Effector memory CD4-positive, alpha-beta T cell (primary cell): Measurements from ENCODE around the gene MT1A.

ENCODE experiments used
- DNase-seq, 3 donors: peaks; one replicate each; pipeline ENCODE4 v3.0.0-alpha.2; 2020
- H3K27ac ChIP-seq: 2 replicates; pipeline ENCODE4 v1.7.0; 2013; ENCODE audit warnings: mild to moderate bottlenecking, low read length, moderate library complexity; ENCODE audit not compliant: insufficient read depth, poor library complexity, severe bottlenecking
- H3K27me3 ChIP-seq: replicated peaks from 2 replicates; pipeline ENCODE4 v1.7.0; 2013; ENCODE audit warnings: mild to moderate bottlenecking, low read length; ENCODE audit not compliant: insufficient read depth, control insufficient read depth, poor library complexity, severe bottlenecking
- H3K36me3 ChIP-seq: 2 replicates; pipeline ENCODE4 v1.7.0; 2013; ENCODE audit warnings: mild to moderate bottlenecking, low read length, moderate library complexity; ENCODE audit not compliant: control insufficient read depth, insufficient read depth
- H3K4me1 ChIP-seq: 2 replicates; pipeline ENCODE4 v1.7.0; 2013; ENCODE audit warnings: low read length, mild to moderate bottlenecking; ENCODE audit not compliant: control insufficient read depth, insufficient read depth, poor library complexity, severe bottlenecking
- H3K4me3 ChIP-seq: 2 replicates; pipeline ENCODE4 v1.7.0; 2013; ENCODE audit warnings: low read length, low read depth, mild to moderate bottlenecking; ENCODE audit not compliant: insufficient read depth, poor library complexity, severe bottlenecking
- H3K9me3 ChIP-seq: 2 replicates; pipeline ENCODE4 v1.7.0; 2013; ENCODE audit warnings: mild to moderate bottlenecking, low read length, moderate library complexity; ENCODE audit not compliant: control insufficient read depth

The MT1A gene

DNA sequence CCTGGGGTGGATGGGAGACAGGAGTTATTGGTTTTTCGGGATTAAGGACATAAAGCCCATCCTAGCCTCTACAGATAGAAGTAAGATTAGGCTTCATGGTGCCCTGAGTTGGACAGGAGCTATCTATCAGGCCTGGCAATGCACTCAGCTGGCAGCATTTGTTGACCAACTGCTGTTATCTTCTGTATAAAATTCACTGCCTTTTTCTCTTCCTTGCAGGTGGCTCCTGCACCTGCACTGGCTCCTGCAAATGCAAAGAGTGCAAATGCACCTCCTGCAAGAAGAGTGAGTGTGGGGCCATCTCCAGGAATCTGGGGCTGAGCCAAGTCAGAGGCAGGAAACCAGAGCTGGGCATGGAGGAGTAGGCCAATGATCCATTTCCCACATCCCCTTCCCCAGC is 579 bp downstream of the MT1A start:
- no peaks in the 10 kb centered on the region for H3K36me3 ChIP-seq
- no peak overlapping the region for H3K27ac ChIP-seq
- H3K4me1 ChIP-seq = peaks cover 33% of the 10 kb centered on the region
- H3K27me3 ChIP-seq = peaks cover 42% of the 10 kb centered on the region
- no peak for DNase-seq
- no peaks in the 10 kb centered on the region for H3K9me3 ChIP-seq
- H3K4me3 ChIP-seq = no peak overlapping the region

DNA sequence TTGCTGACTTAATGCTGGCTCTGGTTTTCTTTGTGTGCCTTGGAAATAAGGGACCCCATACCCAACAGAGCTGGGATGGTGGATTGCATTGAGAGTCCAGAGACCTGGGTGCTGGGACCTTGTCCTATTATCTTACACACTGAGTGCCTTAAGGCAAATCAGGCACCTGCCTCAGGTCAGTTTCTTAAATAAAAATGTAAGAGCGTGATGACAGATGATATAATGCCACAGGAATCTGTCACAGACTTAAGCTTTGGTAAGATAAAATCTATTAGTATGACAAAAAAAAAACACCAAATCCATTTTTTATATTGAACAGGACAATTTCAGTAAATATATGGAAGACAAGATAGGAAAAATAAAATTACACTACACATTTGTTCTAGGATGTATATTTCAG is 1.6 kb downstream of the MT1A start:
- peaks cover 32% of the 10 kb centered on the region for H3K27me3 ChIP-seq
- no peaks in the 10 kb centered on the region for H3K36me3 ChIP-seq

DNA sequence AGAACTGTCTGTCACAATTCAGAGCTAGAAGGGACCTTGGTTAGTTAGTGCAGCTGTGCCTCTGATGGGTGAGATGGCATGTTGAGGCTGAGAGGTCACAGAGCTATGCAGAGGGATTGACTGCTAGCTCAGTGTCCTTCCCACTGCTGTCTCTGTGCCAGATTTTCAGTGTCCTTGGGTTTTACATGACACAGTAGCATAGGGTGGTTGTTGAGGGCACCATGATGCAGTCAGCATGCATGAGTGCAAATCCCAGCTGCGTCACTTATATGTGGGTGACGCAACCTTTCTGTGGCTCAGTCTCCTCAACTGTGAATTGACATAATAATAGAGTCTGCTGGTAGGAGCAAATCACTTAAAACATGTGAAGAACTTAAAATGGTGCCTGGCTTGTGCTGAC is 2.7 kb downstream of the MT1A start:
- no peaks in the 10 kb centered on the region for H3K36me3 ChIP-seq
- no peak overlapping the region for H3K4me3 ChIP-seq
- no peak overlapping the region for H3K27ac ChIP-seq
- no peaks in the 10 kb centered on the region for H3K9me3 ChIP-seq
- no peak for DNase-seq
- H3K27me3 ChIP-seq = peaks cover 21% of the 10 kb centered on the region
- peaks cover 24% of the 10 kb centered on the region for H3K4me1 ChIP-seq

More for the DNA sequence above, 1.6 kb downstream of the MT1A start:
- DNase-seq = no peak
- H3K9me3 ChIP-seq = no peaks in the 10 kb centered on the region
- peaks cover 30% of the 10 kb centered on the region for H3K4me1 ChIP-seq
- no peak overlapping the region for H3K4me3 ChIP-seq
- no peak overlapping the region for H3K27ac ChIP-seq

DNA sequence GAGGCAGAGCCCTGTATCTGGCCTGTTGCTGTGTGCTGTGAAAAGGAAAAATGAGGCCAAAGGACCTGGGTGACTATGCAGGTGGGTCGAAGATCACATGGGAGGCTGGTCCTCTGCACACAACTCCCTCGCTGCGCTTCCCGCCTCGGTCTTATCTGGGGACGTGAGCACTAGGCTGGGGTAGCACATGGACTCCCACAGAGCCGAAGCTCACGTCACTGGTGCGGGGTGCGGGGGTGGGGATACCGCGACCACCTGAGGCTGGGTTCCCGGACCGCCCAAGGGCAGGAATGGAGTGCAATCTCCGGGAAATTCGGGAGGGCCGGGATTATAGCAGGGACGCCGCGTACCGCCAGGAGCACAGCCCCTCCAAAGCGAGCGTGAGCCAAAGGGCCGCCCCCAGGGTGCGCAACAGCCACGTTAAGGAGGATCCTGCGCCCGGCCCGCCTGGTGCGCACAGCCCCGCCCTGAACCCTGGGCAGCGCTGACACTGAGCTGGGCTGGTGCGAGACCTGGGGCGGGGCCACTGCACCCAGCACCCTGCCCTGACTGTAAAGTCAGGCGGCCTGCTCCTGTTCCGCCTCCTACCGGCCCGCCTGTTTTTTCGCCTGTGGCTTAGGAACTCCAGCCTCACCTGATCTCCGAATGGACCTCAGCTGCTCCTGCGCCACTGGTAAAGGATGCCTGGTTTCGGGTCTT is 4.8 kb downstream of the MT1A start:
- Histone ChIP-seq H3K4me3 (peak overlapping the region; percentile 47), H3K4me1 (peaks cover 18% of the 10 kb centered on the region), H3K36me3 (no peaks in the 10 kb centered on the region), H3K9me3 (no peaks in the 10 kb centered on the region), H3K27me3 (peaks cover 9% of the 10 kb centered on the region), H3K27ac (no peak overlapping the region)
- DNase-seq = peak; percentile 51 to 59 (median 57)

DNA sequence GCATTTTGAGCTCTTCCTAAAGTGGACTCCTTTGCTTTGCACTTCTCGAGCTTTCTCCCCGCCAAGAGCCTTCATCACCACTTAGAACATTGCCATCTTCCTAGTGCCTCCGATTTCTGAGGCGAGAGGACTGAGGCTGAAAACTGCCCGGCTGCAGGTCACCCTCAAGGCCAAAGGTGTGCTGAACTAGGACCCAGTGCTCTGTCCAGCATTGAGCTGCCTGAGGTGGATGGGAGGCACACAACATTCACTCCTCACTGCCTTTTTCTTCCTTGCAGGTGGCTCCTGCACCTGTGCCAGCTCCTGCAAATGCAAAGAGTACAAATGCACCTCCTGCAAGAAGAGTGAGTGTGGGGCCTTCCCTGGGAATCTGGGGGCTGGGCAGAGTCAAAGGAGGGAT is 5.4 kb downstream of the MT1A start:
- peak overlapping the region; percentile 47 for H3K4me3 ChIP-seq
- peaks cover 3% of the 10 kb centered on the region for H3K27me3 ChIP-seq
- H3K9me3 ChIP-seq = no peaks in the 10 kb centered on the region
- no peak for DNase-seq
- H3K4me1 ChIP-seq = peaks cover 17% of the 10 kb centered on the region
- no peak overlapping the region for H3K27ac ChIP-seq
- H3K36me3 ChIP-seq = no peaks in the 10 kb centered on the region

DNA sequence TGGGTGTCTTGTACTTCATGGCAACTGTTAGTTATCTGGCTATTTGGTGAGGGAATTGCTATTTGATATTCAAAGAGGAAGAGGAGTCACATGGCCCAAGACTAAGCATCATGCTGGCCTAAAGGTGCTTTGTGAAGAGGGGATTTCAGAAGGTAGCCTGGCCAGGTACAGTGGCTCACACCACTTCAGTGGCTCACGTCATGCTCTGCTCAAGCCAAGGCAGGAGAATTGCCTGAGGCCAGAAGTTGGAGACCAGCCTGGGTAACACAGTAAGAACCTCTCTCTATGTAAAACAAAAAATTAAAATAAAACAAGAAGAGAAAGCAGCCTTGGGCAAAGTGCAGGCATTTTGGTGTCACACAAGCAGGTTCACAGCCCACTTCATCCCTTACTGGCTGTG is 6.8 kb downstream of the MT1A start:
- Histone ChIP-seq H3K36me3 (no peaks in the 10 kb centered on the region), H3K4me3 (no peak overlapping the region), H3K27ac (no peak overlapping the region), H3K9me3 (no peaks in the 10 kb centered on the region), H3K27me3 (peaks cover 4% of the 10 kb centered on the region), H3K4me1 (peaks cover 17% of the 10 kb centered on the region)
- DNase-seq = no peak

DNA sequence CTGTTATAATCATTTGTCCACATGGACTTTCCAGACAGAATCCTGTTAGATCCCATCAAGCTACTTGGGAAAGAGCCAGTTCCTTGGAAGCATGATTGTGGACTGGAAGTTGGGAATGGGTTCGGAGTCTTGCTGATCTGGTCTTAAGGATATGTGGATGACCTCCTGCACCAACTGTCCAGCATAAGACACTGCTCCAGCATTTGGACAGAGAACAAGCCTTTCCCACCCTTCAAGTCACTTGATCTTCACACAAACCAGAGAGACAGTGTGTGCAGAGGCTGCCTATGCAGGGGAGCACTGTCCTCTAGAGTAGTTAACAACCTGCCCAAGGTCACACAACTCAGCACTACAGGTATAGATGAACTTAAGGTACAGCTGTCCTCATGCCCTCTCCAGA is 7.4 kb downstream of the MT1A start:
- Histone ChIP-seq H3K4me1 (peaks cover 17% of the 10 kb centered on the region), H3K27ac (no peak overlapping the region), H3K36me3 (no peaks in the 10 kb centered on the region), H3K9me3 (no peaks in the 10 kb centered on the region), H3K27me3 (peaks cover 4% of the 10 kb centered on the region), H3K4me3 (no peak overlapping the region)
- DNase-seq = no peak

DNA sequence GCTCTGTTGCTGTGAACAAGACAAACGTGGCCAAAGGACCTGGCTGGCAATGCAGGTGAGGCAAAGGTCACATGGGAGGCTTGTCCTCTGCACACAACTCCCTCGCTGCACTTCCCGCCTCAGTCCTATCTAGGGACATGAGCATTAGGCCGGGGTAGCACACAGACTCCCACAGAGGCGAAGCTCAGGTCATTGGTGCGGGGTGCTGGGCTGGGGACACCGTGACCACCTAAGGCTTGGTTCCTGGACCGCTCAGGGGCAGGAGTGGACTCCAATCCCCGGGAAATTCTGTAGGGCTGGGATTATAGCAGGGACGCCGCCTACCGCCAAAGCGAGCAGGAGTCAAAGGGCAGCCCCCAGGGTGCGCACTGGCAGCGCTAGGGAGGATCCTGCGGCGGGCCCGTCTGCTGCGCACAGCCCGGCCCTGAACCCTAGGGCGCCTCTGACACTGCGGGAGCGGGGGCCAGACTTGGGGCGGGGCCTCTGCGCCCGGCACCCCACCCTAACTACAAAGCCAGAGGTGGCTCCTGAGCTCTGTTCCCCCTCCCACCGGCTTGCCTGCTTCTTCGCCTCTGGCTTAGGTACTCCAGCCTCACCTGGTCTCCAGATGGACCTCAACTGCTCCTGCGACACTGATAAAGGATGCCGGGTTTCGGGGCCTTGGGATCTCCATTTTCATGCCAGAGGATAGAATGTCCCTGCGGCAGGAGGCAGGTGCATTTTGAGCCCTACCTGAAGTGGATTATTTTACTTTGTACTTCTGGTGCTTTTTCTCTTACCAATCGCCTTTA is 9.4 kb downstream of the MT1A start:
- Histone ChIP-seq H3K27me3 (peaks cover 4% of the 10 kb centered on the region), H3K4me3 (no peak overlapping the region), H3K9me3 (no peaks in the 10 kb centered on the region), H3K27ac (no peak overlapping the region), H3K4me1 (peaks cover 15% of the 10 kb centered on the region), H3K36me3 (no peaks in the 10 kb centered on the region)
- DNase-seq = no peak

DNA sequence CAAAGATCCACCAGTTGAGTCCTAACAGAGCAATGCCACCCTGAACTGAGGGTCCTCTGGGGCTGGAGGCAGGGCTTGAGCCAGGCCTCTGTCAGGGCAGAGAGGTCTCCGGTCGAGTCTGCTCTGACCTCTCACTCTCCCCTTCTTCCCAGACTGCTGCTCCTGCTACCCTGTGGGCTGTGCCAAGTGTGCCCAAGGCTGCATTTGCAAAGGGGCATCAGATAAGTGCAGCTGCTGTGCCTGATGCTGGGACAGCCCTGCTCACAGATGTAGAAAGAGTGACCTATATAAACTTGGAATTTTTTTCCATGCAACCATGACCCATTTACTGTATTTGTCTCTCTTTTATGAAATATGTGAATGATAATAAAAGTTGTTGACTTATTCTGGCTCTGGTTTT is 10.8 kb downstream of the MT1A start:
- Histone ChIP-seq H3K36me3 (no peaks in the 10 kb centered on the region), H3K9me3 (no peaks in the 10 kb centered on the region), H3K4me1 (peaks cover under 1% of the 10 kb centered on the region), H3K27ac (no peak overlapping the region), H3K27me3 (peaks cover 4% of the 10 kb centered on the region), H3K4me3 (no peak overlapping the region)
- no peak for DNase-seq

DNA sequence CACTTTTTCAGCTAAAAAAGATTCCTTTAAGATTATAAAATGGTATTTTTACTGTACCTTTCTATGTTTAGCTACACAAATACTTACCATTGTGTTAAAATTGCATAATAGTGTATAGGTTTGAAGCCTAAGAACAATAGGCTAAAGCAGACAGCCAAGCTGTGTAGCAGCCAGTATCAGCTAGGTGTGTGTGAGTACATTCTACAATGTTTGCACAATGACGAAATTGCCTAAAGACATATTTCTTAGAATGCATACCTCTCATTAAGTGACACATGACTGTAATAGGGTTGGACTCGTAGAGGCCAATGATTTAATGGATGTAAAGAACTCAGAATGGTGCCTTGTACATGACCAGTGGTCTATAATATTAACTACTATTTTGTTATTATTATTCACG is 11.4 kb downstream of the MT1A start:
- no peak for DNase-seq
- peaks cover 4% of the 10 kb centered on the region for H3K27me3 ChIP-seq
- H3K4me3 ChIP-seq = no peak overlapping the region
- no peak overlapping the region for H3K27ac ChIP-seq
- no peaks in the 10 kb centered on the region for H3K36me3 ChIP-seq
- H3K4me1 ChIP-seq = no peaks in the 10 kb centered on the region
- H3K9me3 ChIP-seq = no peaks in the 10 kb centered on the region
